ENCODE measurements around the gene MARCHF2.
"Not testable (repeated sequence)": the region's sequence is repeated elsewhere in the genome, so short reads cannot be mapped to it uniquely, and the experiment has no call there.

MARCHF2 gene

GRCh38 chr19:8404391-8405151, 8.5 kb upstream of the MARCHF2 start:
- Histone ChIP-seq H3K4me3 (no peak overlapping the region), H3K27ac (no peak overlapping the region)
- no peak for DNase-seq (ENCODE audit: low spot score)
- no peak for TF ChIP-seq CTCF (IDR thresholded peaks at IDR 0.05)

GRCh38 chr19:8410718-8411117, 2.4 kb upstream of the MARCHF2 start:
- not testable (repeated sequence) for H3K4me3 ChIP-seq; H3K27ac ChIP-seq; DNase-seq (ENCODE audit: low spot score)

DNA sequence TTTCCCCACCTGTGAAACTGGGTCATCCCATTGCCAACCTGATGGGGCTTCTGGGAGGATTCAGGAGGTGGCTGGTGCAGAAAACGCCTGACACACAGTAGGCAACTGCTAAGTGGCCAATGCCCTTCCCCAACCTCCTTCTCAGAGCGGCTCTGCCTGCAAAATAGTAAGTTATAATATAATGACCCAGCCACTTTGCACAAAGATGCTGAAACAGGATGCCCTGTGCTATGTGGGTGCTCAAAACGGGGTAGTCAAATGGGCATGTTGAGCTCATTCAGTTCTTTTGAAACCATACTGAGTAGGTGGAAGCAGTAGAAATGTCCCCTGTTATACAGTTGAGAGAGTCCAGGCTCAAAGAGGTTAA, 507 bp downstream of the MARCHF2 start:
- Histone ChIP-seq H3K4me3 (peak overlapping the region; percentile 95), H3K27ac (peak overlapping the region; percentile 31 to 82)
- TF ChIP-seq CTCF (IDR thresholded peaks at IDR 0.05): no peak
- DNase-seq (ENCODE audit: low spot score): no peak

- no peak for TF ChIP-seq CTCF (IDR thresholded peaks at IDR 0.05)
- DNase-seq (ENCODE audit: low spot score): no peak
- Histone ChIP-seq H3K4me3 (no peak overlapping the region), H3K27ac (no peak overlapping the region)
Observed at GRCh38 chr19:8416796-8417195, 3.7 kb downstream of the MARCHF2 start.

DNA sequence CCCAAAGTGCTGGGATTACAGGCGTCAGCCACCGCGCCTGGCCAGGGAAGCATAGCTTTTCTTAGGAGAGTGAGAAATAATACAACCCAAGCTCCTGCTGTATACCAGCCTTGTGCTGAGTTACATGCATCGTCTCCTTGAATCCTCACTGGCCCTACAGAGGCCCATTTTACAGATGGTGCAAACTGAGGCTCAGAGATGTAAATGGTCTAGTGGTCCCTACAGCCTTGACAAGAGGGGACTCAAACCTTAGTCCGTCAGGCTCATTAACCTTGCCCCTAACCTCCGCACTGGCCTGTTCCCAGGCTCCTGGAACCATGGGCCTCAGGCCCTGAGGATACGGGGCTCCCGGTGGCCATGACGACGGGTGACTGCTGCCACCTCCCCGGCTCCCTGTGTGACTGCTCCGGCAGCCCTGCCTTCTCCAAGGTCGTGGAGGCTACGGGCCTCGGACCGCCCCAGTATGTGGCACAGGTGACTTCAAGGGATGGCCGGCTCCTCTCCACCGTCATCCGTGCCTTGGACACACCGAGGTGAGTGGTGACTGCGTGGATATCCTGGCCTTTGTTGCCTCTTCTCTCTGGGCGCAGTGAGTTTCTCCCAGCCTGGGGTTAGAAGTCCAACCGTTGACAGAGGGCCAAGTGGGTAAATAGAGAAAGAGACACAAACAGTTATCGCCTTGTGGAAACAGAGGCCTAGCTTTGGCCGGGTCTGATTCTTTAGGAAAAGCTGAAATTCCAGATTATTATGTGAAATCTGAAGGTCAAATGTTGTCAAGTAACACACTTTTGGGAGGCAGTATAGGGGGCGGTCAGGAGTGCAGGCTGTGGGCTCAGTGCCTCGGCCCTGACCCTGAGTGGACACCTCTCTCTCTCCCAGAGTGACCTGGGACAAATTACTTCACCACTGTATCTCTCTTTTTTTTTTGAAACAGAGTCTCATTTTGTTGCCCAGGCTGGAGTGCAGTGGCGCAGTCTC, 8.7 kb downstream of the MARCHF2 start:
- H3K27ac ChIP-seq: no peak overlapping the region
- TF ChIP-seq CTCF (IDR thresholded peaks at IDR 0.05): no peak

DNA sequence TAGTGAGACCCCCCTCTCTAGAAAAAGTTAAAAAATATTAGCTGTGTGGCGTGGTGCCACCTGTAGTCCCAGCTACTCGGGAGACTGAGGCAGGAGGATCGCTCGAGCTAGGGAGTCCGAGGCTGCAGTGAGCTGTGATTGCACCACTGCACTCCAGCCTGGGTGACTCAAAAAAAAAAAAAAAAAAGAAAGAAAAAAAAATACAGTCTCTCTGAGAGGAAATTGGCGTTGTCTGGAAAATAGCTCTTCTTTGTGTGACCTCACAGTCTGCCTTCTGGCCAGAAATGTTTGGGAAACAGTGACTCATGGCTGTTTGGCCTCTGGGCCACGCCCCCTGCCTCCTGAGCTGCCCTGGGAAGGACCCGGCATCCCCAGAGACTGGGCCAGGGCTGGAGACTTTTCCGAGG, 10.7 kb downstream of the MARCHF2 start:
- peak; percentile 97 for DNase-seq (ENCODE audit: low spot score)
- no peak for TF ChIP-seq CTCF (IDR thresholded peaks at IDR 0.05)
- Histone ChIP-seq H3K27ac (peak overlapping the region; percentile 74 to 92), H3K4me3 (peak overlapping the region; percentile 57)

More for the DNA sequence above, 8.7 kb downstream of the MARCHF2 start:
- H3K4me3 ChIP-seq: no peak overlapping the region
- DNase-seq (ENCODE audit: low spot score): no peak

GRCh38 chr19:8425331-8425730, 12.2 kb downstream of the MARCHF2 start:
- not testable (repeated sequence) for H3K4me3 ChIP-seq; DNase-seq (ENCODE audit: low spot score); H3K27ac ChIP-seq

GRCh38 chr19:8426283-8426682, 13.2 kb downstream of the MARCHF2 start:
- DNase-seq (ENCODE audit: low spot score): no peak
- H3K4me3 ChIP-seq: no peak overlapping the region
- no peak overlapping the region for H3K27ac ChIP-seq
- TF ChIP-seq CTCF (IDR thresholded peaks at IDR 0.05): no peak
